Caki2 (cell line): ENCODE measurements around the gene SLC2A6. TPM values are rescaled to one million over a fixed set of nuclear protein-coding genes. Genes with fewer than 3 reads are reported as not detected.

Source experiments
- DNase-seq: peaks from one replicate; pipeline ENCODE4 v3.0.0-alpha.2; 2015; ENCODE audit warnings: low read depth
- in situ Hi-C: cut with HindIII; loops from 2 replicates; pipeline ENCODE4 v1.10.0; 2016; ENCODE audit warnings: low sequenced_read_pairs, low pct_unique_long_range_greater_than_20kb, mixed read lengths
- total RNA-seq: library from RNA; depleted of rRNA; stranded (reverse); fragments of >200 nt; shearing (Covaris generic); gene quantifications from 2 replicates; pipeline ENCODE4 v1.2.3, GENCODE V29; 2014; ENCODE audit warnings: low replicate concordance

Gene SLC2A6
- total RNA-seq, 1 experiment from 2014 or later = 19.6 TPM

- DNase-seq = no peak
- in situ Hi-C loops = no loop called here
These were observed 7.9 kb downstream of the SLC2A6 start for GRCh38 chr9:133470988-133471387.

GRCh38 chr9:133470427-133470924 is 8.4 kb downstream of the SLC2A6 start:
- in situ Hi-C loops = no loop called here
- DNase-seq = no peak

- in situ Hi-C loops = loop anchor here (5.0 kb wide), 1 partner anchor 92 kb away; the partner anchor contains the start of genes STKLD1 and SURF4
These were observed 10.0 kb downstream of the SLC2A6 start for GRCh38 chr9:133468777-133469421.

GRCh38 chr9:133468374-133468773 is 10.5 kb downstream of the SLC2A6 start:
- in situ Hi-C loops = loop anchor here (5.0 kb wide), 1 partner anchor 91 kb away; the partner anchor contains the start of genes STKLD1 and SURF4
- DNase-seq = no peak

More at GRCh38 chr9:133468777-133469421, 10.0 kb downstream of the SLC2A6 start:
- no peak for DNase-seq

- DNase-seq = no peak
- in situ Hi-C loops = loop anchor here (5.0 kb wide), 1 partner anchor 90 kb away; the partner anchor contains the start of genes STKLD1 and SURF4
These were observed 11.8 kb downstream of the SLC2A6 start for GRCh38 chr9:133467101-133467500.

- DNase-seq = no peak
- in situ Hi-C loops = loop anchor here (5.0 kb wide), 1 partner anchor 89 kb away; the partner anchor contains the start of genes STKLD1 and SURF4
These were observed 12.9 kb downstream of the SLC2A6 start for GRCh38 chr9:133465984-133466383.

GRCh38 chr9:133464638-133465037 is 14.3 kb downstream of the SLC2A6 start:
- in situ Hi-C loops = loop anchor here (5.0 kb wide), 1 partner anchor 87 kb away; the partner anchor contains the start of genes STKLD1 and SURF4

GRCh38 chr9:133463864-133464615 is 14.9 kb downstream of the SLC2A6 start:
- DNase-seq = no peak
- in situ Hi-C loops = no loop called here

More at GRCh38 chr9:133464638-133465037, 14.3 kb downstream of the SLC2A6 start:
- no peak for DNase-seq

- in situ Hi-C loops = no loop called here
- no peak for DNase-seq
These were observed 15.6 kb downstream of the SLC2A6 start for GRCh38 chr9:133463234-133463863.

- in situ Hi-C loops = no loop called here
- DNase-seq = no peak
These were observed 16.9 kb downstream of the SLC2A6 start for GRCh38 chr9:133461975-133462374.

- in situ Hi-C loops = no loop called here
- peak; percentile 70 for DNase-seq
These were observed 18.3 kb downstream of the SLC2A6 start for GRCh38 chr9:133460405-133461175.

GRCh38 chr9:133459476-133460404 is 19.2 kb downstream of the SLC2A6 start, which contains the start of gene CACFD1:
Gene CACFD1 (plus strand): TSS chr9:133459978. CDS start chr9:133460067, 89 bp downstream.
- in situ Hi-C loops = no loop called here
- peak; percentile 97 for DNase-seq

- DNase-seq = no peak
These were observed 20.1 kb downstream of the SLC2A6 start for GRCh38 chr9:133458643-133459312.

GRCh38 chr9:133457748-133458147 is 21.2 kb downstream of the SLC2A6 start:
- DNase-seq = no peak
- in situ Hi-C loops = no loop called here

More at GRCh38 chr9:133458643-133459312, 20.1 kb downstream of the SLC2A6 start:
- in situ Hi-C loops = no loop called here

- in situ Hi-C loops = no loop called here
- DNase-seq = no peak
These were observed 21.7 kb downstream of the SLC2A6 start for GRCh38 chr9:133457233-133457632.

- no peak for DNase-seq
- in situ Hi-C loops = no loop called here
These were observed 22.5 kb downstream of the SLC2A6 start for GRCh38 chr9:133456409-133456808.
